ENCODE data around the gene SUMO3.

SUMO3 gene

DNA sequence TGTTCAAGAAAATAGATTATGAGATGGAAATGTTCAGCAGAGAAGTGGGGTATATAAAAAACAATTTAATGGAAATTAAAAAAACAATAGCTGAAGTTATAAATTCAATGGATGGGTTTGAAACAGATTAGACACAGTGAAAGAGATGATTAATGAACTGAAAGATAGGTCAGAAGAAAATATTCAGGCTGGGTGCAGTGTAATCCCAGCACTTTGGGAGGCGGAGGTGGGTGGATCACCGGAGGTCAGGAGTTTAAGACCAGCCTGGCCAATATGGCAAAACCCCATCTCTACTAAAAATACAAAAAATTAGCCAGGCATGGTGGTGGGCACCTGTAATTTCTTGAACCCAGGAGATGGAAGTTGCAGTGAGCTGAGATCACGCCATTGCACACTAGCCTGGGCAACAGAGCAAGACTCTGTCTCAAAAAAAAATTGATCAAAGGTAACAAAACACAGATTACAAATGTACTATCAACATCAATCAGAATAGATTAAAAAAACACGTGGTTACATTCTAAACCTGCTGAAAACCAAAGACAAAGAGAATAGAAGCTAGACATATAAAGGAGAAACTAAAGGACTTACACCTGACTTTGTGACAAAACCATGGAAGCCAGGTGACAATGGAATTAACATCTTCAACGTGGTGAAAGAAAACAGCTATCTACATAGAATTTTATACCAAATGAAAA lies 4.8 kb upstream of the SUMO3 start:
- DNase-seq (ENCODE audit: extremely low read depth, low read depth) = no peak
- TF ChIP-seq CTCF (IDR thresholded peaks at IDR 0.05; ENCODE audit: low read depth, low read length) = no peak

DNA sequence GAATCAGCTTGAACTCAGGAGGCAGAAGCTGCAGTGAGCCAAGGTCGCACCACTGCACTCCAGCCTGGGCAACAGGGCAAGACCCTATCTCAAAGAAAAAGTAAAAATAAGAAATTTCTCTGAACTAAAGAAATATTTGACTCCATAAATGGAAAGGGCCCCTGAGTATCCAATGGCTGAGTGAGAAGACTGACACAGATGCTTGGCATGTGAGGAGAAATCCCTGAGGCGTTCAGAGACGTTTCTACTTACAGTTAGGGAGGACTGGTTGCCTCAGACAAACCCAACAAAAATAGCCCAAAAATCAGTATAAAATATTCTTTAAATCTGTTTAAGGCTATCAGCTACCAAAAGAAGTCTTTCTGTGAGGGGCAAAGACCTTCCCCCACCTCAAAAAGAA lies 3.0 kb upstream of the SUMO3 start:
- DNase-seq (ENCODE audit: extremely low read depth, low read depth) = no peak
- TF ChIP-seq CTCF (IDR thresholded peaks at IDR 0.05; ENCODE audit: low read depth, low read length) = no peak

DNA sequence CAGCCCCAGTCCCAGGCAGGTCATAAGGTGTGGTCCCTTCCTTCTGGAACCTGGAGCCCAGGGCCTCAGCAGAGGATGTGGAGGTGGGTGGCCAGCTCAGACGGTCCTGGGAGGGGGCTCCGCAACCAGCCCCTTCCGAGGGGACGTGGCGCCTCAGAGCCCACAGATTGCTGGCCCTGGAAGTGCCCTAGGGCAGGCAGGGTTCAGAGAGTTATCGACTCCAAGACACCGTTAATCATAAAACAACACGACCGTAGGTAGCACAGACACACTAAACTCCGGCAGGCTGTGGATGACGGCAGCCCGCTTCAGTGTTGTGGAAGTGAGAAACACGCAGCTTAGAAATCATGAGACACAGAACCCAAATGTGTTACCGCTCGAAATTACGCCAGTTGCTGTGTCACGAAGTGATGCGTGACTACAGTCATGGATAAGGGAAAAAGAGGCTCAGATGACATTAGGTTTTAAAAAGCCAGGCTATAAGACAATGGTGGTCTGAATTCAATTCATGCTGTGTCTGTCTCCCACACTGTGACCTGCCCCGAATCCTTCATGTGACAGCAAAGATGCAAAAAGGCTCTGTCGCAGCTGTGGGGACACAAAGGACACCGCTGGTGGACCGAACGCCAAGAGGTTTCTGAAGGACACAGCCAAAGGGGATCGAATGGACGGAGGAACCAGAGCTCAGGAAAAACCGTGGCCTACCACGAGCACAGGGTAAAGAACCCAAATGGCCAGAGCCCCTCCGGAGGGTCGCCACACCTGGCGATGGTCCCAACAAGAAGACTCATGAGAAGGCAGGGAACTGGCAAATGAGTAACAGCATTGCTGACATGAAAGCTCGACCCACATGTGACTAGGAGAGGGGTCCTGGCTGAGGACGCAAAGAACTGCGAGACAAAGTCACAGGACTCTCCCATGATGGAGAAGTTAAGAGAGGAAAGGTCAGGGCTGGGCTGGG lies 1.7 kb upstream of the SUMO3 start:
- no peak for DNase-seq (ENCODE audit: extremely low read depth, low read depth)
- TF ChIP-seq CTCF (IDR thresholded peaks at IDR 0.05; ENCODE audit: low read depth, low read length) = no peak

DNA sequence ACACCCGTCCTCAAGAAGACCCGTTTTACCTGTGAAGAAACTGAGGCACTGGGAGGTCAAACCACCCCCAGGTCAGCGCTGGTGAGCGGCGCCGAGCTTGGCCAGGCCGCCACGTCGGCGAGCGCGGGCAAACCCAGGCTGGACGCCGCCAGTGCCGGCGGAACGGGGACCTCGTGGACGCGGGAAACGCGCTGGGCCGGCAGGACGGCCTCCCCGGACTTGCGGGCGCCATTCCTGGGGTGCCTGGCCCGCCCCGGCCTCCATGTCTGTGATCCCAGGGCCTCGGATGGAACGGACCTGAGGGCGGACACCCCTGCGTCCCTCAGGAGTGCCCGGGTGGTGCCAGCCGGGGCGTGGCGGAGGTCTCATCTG lies 764 bp upstream of the SUMO3 start:
- DNase-seq (ENCODE audit: extremely low read depth, low read depth) = no peak
- no peak for TF ChIP-seq CTCF (IDR thresholded peaks at IDR 0.05; ENCODE audit: low read depth, low read length)

GRCh38 chr21:44817506-44817880 lies 369 bp downstream of the SUMO3 start:
- DNase-seq (ENCODE audit: extremely low read depth, low read depth) = peak; percentile 79
- TF ChIP-seq CTCF (IDR thresholded peaks at IDR 0.05; ENCODE audit: low read depth, low read length) = no peak

GRCh38 chr21:44816761-44817505 lies 929 bp downstream of the SUMO3 start:
- no peak for TF ChIP-seq CTCF (IDR thresholded peaks at IDR 0.05; ENCODE audit: low read depth, low read length)

More at GRCh38 chr21:44816761-44817505, 929 bp downstream of the SUMO3 start:
- DNase-seq (ENCODE audit: extremely low read depth, low read depth) = no peak

Data from AG09319 (cell line).